ENCODE results near the gene COL1A1.
A peak's percentile ranks its signal among the peaks of the same experiment; 100 is the strongest.

Gene COL1A1

GRCh38 chr17:50213026-50214022, 11.9 kb upstream of the COL1A1 start:
- DNase-seq = peak; percentile 35

- DNase-seq = no peak
These were observed 10.9 kb upstream of the COL1A1 start for GRCh38 chr17:50212121-50212843.

DNA sequence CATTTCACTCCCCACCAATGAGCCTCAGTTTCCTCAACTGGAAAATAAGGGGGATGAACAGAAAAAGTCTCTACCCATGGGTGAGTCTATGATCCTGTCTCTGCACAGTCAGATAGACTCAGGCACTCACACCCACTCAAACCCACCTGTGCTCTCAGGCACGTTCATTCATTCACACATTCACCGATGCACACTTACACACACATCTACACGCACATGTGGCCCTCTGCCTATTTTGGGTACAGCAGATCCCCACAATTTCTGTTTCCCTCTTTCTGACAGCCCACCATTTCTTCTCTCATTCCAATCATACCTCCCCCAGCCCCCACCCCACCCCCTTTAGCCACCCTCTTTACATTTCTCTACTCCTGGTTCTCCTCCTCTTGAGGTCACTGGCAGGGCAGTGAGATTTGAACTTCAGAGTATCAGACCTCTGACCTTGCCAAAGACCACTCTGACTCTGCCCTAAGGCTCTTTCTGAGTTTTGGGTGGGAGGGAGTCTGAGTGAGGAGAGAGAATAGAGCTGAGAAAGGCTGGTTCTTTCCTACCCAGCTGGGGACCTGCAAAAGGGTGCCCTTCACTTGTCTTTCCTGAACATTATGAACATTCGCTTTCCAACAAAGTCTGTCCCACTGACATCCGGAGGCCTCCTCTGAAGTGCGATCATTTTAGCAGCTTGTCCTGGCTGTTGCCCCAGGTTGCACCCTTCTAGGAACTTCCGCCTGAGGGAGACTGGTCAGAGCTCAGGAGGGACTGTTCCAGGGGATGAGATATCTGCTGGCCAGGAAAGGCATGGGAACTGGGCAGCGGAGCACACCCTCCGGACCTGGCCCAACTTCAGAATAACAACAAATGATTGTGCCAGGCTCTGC, 10.1 kb upstream of the COL1A1 start:
- no peak for DNase-seq

GRCh38 chr17:50210240-50211225, 9.1 kb upstream of the COL1A1 start:
- no peak for DNase-seq

- DNase-seq = no peak
These were observed 8.2 kb upstream of the COL1A1 start for GRCh38 chr17:50209472-50210239.

DNA sequence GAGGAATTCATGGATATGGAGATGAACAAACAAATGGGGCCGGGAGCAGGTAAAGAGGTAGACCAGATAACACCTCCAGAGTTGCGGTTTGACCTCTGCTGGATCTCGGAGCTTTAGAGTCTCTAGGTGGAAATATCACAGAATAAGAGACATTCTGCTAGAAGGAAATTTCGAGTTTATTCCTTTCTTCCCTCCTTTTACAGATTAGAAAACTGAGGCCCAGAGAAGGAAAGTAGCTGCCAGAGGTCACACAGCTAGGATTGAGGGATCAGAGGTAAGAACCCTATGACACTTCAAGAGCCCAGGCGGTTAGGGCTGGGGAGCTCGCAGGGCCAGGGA, 7.7 kb upstream of the COL1A1 start:
- DNase-seq = no peak

DNA sequence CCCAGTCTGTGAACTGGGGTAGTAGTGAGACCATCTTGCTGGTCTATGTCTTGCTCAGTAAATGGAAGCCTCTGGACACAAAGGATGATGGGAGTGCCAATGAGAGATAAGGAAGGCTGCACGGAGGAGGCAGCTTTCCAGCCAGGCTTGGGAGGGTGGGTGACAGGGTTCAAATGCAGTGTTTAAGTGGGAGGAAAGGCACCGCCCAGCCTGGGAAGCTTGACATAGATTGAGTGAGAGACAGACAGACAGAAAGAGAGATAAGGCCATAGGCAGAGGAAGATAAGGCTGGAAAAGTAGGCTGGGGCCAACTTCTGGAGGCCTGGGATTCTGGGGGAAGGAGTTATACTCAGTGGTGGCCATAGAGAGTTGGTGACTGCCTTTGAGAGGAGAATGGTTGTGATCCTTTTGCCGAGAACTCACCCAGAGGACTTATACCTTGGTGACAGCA, 7.2 kb upstream of the COL1A1 start:
- no peak for DNase-seq

DNA sequence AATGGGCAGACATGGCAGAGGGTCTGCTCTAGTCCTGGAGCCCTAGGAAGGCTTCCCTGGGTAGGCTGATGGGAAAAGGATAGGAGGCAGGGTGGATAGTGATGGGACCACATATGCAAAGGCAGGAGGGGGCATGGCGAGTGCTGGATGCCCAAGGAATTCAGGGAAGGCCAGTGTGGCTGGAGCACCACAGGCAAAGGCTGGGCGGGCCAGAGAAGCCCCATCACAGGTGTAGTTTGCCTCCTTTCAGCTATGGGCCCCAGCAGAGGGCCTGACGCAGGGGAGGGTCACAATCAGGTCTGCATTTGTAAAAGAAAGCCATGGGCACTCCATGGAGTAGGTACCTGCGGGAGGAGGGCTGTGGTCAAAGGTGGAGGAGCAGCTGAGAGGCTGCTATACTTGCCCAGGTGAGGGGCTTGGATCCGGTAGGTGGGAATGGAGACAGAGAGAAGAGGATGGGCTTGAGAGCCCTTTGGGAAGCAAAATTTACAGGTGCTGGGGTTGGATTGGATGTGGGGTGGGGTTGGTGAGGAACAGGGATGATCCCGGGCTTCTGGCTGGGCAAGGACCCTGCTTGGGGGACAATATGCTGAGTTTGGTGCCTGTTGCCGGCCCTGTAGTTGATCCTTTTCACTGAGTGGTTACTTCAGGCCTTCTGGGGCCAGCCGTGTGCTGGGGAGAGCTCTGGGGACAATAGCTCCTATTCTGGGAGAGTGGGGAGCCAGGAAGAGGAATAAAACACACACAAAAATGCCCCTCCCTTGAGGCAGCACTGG, 6.5 kb upstream of the COL1A1 start:
- no peak for DNase-seq

- no peak for DNase-seq
These were observed 5.9 kb upstream of the COL1A1 start for GRCh38 chr17:50207315-50207714.

DNA sequence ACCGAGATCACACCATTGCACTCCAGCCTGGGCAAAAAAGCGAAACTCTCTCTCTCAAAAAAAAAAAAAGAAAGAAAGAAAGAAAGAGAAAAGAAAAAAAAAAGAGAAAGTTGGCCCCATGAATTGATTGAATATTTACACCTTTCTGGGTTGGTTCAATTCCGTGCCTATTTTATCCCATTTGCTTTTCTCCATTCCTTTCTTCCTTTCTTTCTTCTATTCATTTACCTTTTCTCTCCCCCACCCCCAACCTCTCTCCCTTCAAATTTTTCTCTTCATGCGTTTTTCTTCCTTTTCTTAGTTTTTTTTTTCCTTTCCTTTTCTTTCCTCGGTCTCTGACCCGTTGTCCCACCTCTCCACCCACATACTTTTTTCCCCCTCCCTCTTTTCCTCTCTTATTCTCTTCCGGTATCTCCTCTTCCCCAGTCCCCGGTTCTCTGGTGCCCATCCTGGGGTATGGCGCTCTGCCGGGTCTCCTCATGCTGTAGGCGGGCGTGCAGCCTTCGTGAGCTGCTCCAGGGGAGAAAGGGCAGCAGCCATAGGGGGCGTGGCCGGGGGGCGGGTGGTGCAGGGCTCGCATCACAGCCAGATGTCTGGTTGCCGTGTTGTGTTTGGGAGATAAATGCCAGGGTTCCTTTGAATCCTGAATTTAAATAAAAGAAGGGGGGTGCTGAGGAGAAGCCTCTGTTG, 5.3 kb upstream of the COL1A1 start:
- DNase-seq = no peak

- no peak for DNase-seq
These were observed 4.6 kb upstream of the COL1A1 start for GRCh38 chr17:50205963-50206505.

DNA sequence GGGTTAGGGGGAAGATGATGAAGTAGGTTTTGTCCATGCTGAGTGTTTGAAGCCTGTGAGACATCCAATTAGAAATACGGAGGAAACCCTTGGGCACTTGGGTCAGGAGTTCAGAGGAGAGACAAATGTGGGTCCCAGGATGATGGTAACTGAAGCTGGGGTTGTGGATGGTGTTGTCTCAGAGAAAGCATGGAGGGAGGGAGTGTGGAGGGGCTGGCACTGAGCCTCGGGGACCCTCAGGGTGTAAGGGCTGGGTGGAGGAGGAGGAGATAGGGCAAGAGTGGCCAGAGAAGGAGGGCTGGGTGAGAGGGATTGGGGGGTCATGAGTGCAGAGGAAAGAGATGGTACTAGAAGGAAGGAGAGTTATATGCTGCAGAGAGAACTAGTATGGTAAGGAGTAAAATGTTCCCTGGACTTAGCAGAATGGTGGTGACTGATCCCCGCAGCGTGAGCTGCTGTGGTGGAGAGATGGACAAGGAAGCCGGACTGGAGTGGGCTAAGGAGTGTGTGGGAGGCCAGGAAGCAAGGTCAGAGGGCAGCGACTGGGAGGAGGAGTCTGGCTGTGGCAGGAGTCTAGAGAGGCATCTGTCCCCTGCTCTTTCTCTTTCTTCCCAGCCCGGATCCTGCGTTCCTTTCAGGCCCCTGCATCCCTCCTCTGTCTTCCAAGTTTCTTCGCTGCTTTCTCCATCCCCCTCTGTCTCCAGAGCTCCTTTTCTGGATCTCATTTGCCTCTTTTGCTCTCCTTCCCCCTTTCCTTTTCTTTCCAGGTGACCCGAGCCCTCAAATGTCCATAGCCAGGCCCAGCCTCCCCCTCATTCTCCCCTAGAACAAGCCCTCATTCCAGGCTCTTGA, 3.9 kb upstream of the COL1A1 start:
- DNase-seq = no peak

DNA sequence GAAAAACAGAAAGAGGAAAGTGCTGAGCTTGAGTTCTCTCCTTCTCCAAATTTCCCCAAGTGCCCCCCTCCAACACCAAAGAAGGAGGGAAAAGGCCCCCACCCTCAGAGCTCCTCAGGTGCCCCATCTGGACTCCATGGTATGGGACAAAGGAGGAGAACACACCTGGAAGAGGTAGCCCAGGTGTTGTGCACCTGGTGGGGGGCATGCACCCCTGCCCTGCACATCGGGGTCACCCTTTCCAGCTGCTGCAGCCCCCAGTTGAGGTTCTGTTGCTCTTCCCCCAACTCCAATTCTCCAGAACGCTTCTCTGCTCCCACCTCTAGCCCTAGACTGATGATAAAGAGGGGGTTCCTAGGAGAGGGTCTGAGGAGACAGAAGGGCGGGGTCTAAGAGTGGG, 3.0 kb upstream of the COL1A1 start:
- DNase-seq = no peak

GRCh38 chr17:50203604-50204345, 2.3 kb upstream of the COL1A1 start:
- DNase-seq = no peak

DNA sequence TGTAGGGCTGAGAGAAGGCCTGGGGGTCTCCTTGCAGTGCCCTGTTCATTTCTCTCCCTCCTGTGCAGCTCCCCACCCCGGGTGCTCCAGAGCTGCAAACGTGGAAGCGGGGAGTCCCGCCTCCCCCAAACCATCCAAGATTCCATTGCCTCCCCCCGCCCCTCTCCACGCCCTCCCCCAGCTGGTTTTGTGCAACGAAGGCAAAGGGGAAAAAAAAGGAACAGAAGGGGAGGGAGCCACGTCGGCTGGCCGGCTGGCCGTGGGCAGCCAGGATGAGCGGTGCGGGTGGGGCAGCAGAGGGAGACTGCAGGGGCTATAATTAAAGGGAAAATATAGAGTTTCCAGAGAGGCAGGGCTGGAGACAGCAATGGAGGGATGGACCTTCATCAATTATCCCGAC, 1.7 kb upstream of the COL1A1 start:
- no peak for DNase-seq

- DNase-seq = peak; percentile 78
These were observed 765 bp downstream of the COL1A1 start for GRCh38 chr17:50200457-50201275.

Data from CD4-positive, alpha-beta T cell treated with Interferon gamma for 1 hour (primary cell).